PC-9 (cell line): ENCODE data around the gene PAM16. TPM values are rescaled to one million over a fixed set of nuclear protein-coding genes. Genes with fewer than 3 reads are reported as not detected.

Experiments used
- BruUV-seq: library from RNA; stranded (reverse); fragments of 400-500 nt; replicated peaks from 2 replicates; lab custom pipeline; 2021; lab: Mats Ljungman, UMichigan
- CTCF ChIA-PET: fragments of 300-600 bp; sonication (Branson Sonifier 250); formaldehyde crosslinking; loops from one replicate; lab custom pipeline; 2022; ENCODE audit warnings: antibody characterized with exemption; lab: Charles Lee
- POLR2A ChIA-PET: fragments of 300-600 bp; sonication (Branson Sonifier 250); formaldehyde crosslinking; loops from one replicate; lab custom pipeline; 2022; ENCODE audit warnings: antibody characterized with exemption; ENCODE audit not compliant: unreplicated experiment; lab: Charles Lee
- DNase-seq, 2 experiments: peaks; one replicate each; pipeline versions ENCODE4 v3.0.0 to v3.0.0-alpha.2; 2015 to 2022; ENCODE audit warnings: mixed read lengths in 1 of 2
- H2AFZ ChIP-seq: fragments of 200-600 bp; sonication (generic); 2 replicates; pipeline ENCODE4 v1.8.1; 2017; ENCODE audit warnings: antibody characterized with exemption
- H3F3A ChIP-seq: fragments of 200-600 bp; sonication (generic); 2 replicates; pipeline ENCODE4 v1.8.1; 2017; ENCODE audit warnings: antibody characterized with exemption, mild to moderate bottlenecking, low read depth; ENCODE audit not compliant: insufficient read depth
- H3K27ac ChIP-seq: fragments of 200-600 bp; sonication (generic); 2 replicates; pipeline ENCODE4 v1.6.1; 2016; ENCODE audit warnings: mixed run types
- H3K27me3 ChIP-seq: fragments of 200-600 bp; sonication (generic); 2 replicates; pipeline ENCODE4 v1.6.1; 2016; ENCODE audit warnings: low read depth, mixed run types; ENCODE audit not compliant: insufficient read depth
- H3K36me3 ChIP-seq: fragments of 200-600 bp; sonication (generic); 2 replicates; pipeline ENCODE4 v1.6.1; 2016; ENCODE audit warnings: low read depth, mixed run types
- H3K4me1 ChIP-seq: fragments of 200-600 bp; sonication (generic); replicated peaks from 2 replicates; pipeline ENCODE4 v1.6.1; 2016; ENCODE audit warnings: mixed run types; ENCODE audit not compliant: insufficient read depth
- H3K4me2 ChIP-seq: fragments of 200-600 bp; sonication (generic); 2 replicates; pipeline ENCODE4 v1.6.1; 2017; ENCODE audit warnings: mixed run types
- H3K4me3 ChIP-seq: fragments of 200-600 bp; sonication (generic); 2 replicates; pipeline ENCODE4 v1.6.1; 2016; ENCODE audit warnings: mixed run types
- H3K79me2 ChIP-seq: fragments of 200-600 bp; sonication (generic); 2 replicates; pipeline ENCODE4 v1.6.1; 2017; ENCODE audit warnings: low read depth, mixed run types
- H3K9me2 ChIP-seq: fragments of 200-600 bp; sonication (generic); 2 replicates; pipeline ENCODE4 v1.8.1; 2017; ENCODE audit warnings: mild to moderate bottlenecking; ENCODE audit not compliant: insufficient read depth
- H3K9me3 ChIP-seq: fragments of 200-600 bp; sonication (generic); 2 replicates; pipeline ENCODE4 v1.8.1; 2016; ENCODE audit warnings: low read depth; ENCODE audit not compliant: insufficient read depth
- H4K20me1 ChIP-seq: fragments of 200-600 bp; sonication (generic); 2 replicates; pipeline ENCODE4 v1.8.1; 2017; ENCODE audit not compliant: insufficient read depth
- CTCF ChIP-seq: fragments of 200-600 bp; sonication (generic); conservative IDR thresholded peaks from 2 replicates; pipeline ENCODE4 v1.6.1; 2017; ENCODE audit warnings: mixed run types, antibody characterized with exemption, mild to moderate bottlenecking, moderate library complexity
- EZH2 ChIP-seq: fragments of 200-600 bp; sonication (generic); IDR thresholded peaks from 2 replicates; pipeline ENCODE4 v1.8.0; 2017; ENCODE audit warnings: antibody characterized with exemption, low read depth
- intact Hi-C: fragments of 100-400 bp; cut with micrococcal nuclease; formaldehyde crosslinking; loops from one replicate; pipeline ENCODE4 v1.10.0; 2022; ENCODE audit not compliant: unreplicated experiment
- total RNA-seq: library from RNA; stranded (reverse); gene quantifications from 2 replicates; pipeline ENCODE4 v1.2.3, GENCODE V29; 2021

PAM16 gene
- total RNA-seq, 1 experiment from 2014 or later = 95.9 TPM

- no peaks in the 10 kb centered on the region for H3K4me1 ChIP-seq
- BruUV-seq = no TSS peak
- H3K36me3 ChIP-seq = no peaks in the 10 kb centered on the region
- TF ChIP-seq CTCF (no peak), EZH2 (no peak)
- ChIA-PET CTCF (interaction anchor here (0.6 kb wide), 1 partner anchor 171 kb away, joined by 4 read pairs; no protein-coding TSS in a partner anchor), POLR2A (no interaction called here)
- no peak overlapping the region for H3K27ac ChIP-seq
- no peak overlapping the region for H2AFZ ChIP-seq
- no peak for DNase-seq
- H3K9me3 ChIP-seq = no peaks in the 10 kb centered on the region
- peaks cover 14% of the 10 kb centered on the region; the same call in 1 of the 2 replicates for H3F3A ChIP-seq
- no peaks in the 10 kb centered on the region for H3K27me3 ChIP-seq
- no peak overlapping the region for H3K4me3 ChIP-seq
- no peak overlapping the region for H3K4me2 ChIP-seq
- H3K79me2 ChIP-seq = no peaks in the 10 kb centered on the region
- H4K20me1 ChIP-seq = peaks cover 24% of the 10 kb centered on the region
- intact Hi-C loops = no loop called here
- no peaks in the 10 kb centered on the region for H3K9me2 ChIP-seq
These were observed 18.4 kb downstream of the PAM16 start for GRCh38 chr16:4332623-4333307.

GRCh38 chr16:4332083-4332482, 19.0 kb downstream of the PAM16 start:
- no peak for DNase-seq
- CTCF ChIA-PET = no interaction called here
- intact Hi-C loops = no loop called here
- BruUV-seq = no TSS peak
- Histone ChIP-seq H3K27ac (no peak overlapping the region), H3K4me1 (no peaks in the 10 kb centered on the region), H3K79me2 (no peaks in the 10 kb centered on the region), H3K9me2 (no peaks in the 10 kb centered on the region), H3K4me2 (no peak overlapping the region), H3K9me3 (no peaks in the 10 kb centered on the region), H4K20me1 (peaks cover 24% of the 10 kb centered on the region), H3F3A (peaks cover 14% of the 10 kb centered on the region; the same call in 1 of the 2 replicates), H3K4me3 (no peak overlapping the region), H2AFZ (no peak overlapping the region), H3K27me3 (no peaks in the 10 kb centered on the region), H3K36me3 (no peaks in the 10 kb centered on the region)
- POLR2A ChIA-PET = no interaction called here
- TF ChIP-seq CTCF = no peak
- TF ChIP-seq EZH2 = no peak

GRCh38 chr16:4330277-4330874, 20.7 kb downstream of the PAM16 start:
- intact Hi-C loops = loop anchor here (1.0 to 2.0 kb wide), 4 partner anchors 22 to 348 kb away; no protein-coding TSS in a partner anchor
- no TSS peak for BruUV-seq
- DNase-seq = peak in 1 of 2 experiments; percentile 85
- no peaks in the 10 kb centered on the region for H3K9me3 ChIP-seq
- H3K27ac ChIP-seq = no peak overlapping the region
- no peaks in the 10 kb centered on the region for H3K79me2 ChIP-seq
- no peaks in the 10 kb centered on the region for H3K4me1 ChIP-seq
- POLR2A ChIA-PET = no interaction called here
- H3K4me3 ChIP-seq = no peak overlapping the region
- H3K4me2 ChIP-seq = no peak overlapping the region
- H3K36me3 ChIP-seq = no peaks in the 10 kb centered on the region
- CTCF ChIA-PET = interaction anchor here (0.7 to 1.4 kb wide), 4 partner anchors 21 to 130 kb away, joined by 3 to 5 read pairs (median 5); no protein-coding TSS in a partner anchor
- peaks cover 7% of the 10 kb centered on the region; the same call in 1 of the 2 replicates for H3F3A ChIP-seq
- H2AFZ ChIP-seq = no peak overlapping the region
- no peaks in the 10 kb centered on the region for H3K9me2 ChIP-seq
- peaks cover 18% of the 10 kb centered on the region for H4K20me1 ChIP-seq
- no peaks in the 10 kb centered on the region for H3K27me3 ChIP-seq
- peak; percentile 96 for TF ChIP-seq CTCF
- TF ChIP-seq EZH2 = no peak
